Dedifferentiated amniotic fluid mesenchymal stem cell (primary cell): Measurements from ENCODE around the gene SEC11A.

Experiments
- DNase-seq: peaks from one replicate; pipeline ENCODE4 v3.0.0-alpha.2; 2016; ENCODE audit errors: extremely low spot score

The SEC11A gene

GRCh38 chr15:84681831-84682230 lies 34.1 kb downstream of the SEC11A start:
- no peak for DNase-seq

- DNase-seq = peak; percentile 82
Observed at GRCh38 chr15:84671211-84671610, 44.7 kb downstream of the SEC11A start.

GRCh38 chr15:84669726-84670125 lies 46.2 kb downstream of the SEC11A start:
- no peak for DNase-seq

GRCh38 chr15:84668221-84668982 lies 47.5 kb downstream of the SEC11A start:
- no peak for DNase-seq

- DNase-seq = no peak
Observed at GRCh38 chr15:84666373-84666772, 49.6 kb downstream of the SEC11A start.

- no peak for DNase-seq
Observed at GRCh38 chr15:84661001-84661400, 54.9 kb downstream of the SEC11A start.

GRCh38 chr15:84659904-84660781 lies 55.8 kb downstream of the SEC11A start:
- no peak for DNase-seq

- DNase-seq = no peak
Observed at GRCh38 chr15:84658788-84659411, 57.0 kb downstream of the SEC11A start.

- DNase-seq = peak; percentile 48
Observed at GRCh38 chr15:84658080-84658787, 57.7 kb downstream of the SEC11A start, which contains the start of gene NMB. Gene NMB (minus strand): TSS chr15:84658199. CDS start chr15:84658152, 47 bp downstream.

GRCh38 chr15:84657748-84658079 lies 58.2 kb downstream of the SEC11A start:
- DNase-seq = no peak

- DNase-seq = no peak
Observed at GRCh38 chr15:84656972-84657371, 59.0 kb downstream of the SEC11A start.

- peak; percentile 79 for DNase-seq
Observed at GRCh38 chr15:84654689-84655453, 61.1 kb downstream of the SEC11A start.

GRCh38 chr15:84653910-84654688 lies 61.8 kb downstream of the SEC11A start, which contains the start of gene WDR73:
Gene WDR73 (minus strand): TSS chr15:84654283. CDS start chr15:84654274, 9 bp downstream.
- DNase-seq = peak; percentile 96

- no peak for DNase-seq
Observed at GRCh38 chr15:84653584-84653909, 62.4 kb downstream of the SEC11A start.

GRCh38 chr15:84649706-84650105 lies 66.2 kb downstream of the SEC11A start:
- DNase-seq = no peak

GRCh38 chr15:84648539-84648938 lies 67.4 kb downstream of the SEC11A start:
- no peak for DNase-seq

GRCh38 chr15:84647726-84648125 lies 68.2 kb downstream of the SEC11A start:
- no peak for DNase-seq

GRCh38 chr15:84645997-84646396 lies 69.9 kb downstream of the SEC11A start:
- no peak for DNase-seq

- DNase-seq = no peak
Observed at GRCh38 chr15:84645496-84645895, 70.4 kb downstream of the SEC11A start.

- DNase-seq = no peak
Observed at GRCh38 chr15:84643838-84644237, 72.1 kb downstream of the SEC11A start.
